ENCODE measurements around the gene P2RX3. TPM values are rescaled to one million over a fixed set of nuclear protein-coding genes. Genes with fewer than 3 reads are reported as not detected.
A peak's percentile ranks its signal among the peaks of the same experiment; 100 is the strongest.

The P2RX3 gene
- total and polyA plus RNA-seq, 5 donors = 0.20 TPM; not detected in 4

DNA sequence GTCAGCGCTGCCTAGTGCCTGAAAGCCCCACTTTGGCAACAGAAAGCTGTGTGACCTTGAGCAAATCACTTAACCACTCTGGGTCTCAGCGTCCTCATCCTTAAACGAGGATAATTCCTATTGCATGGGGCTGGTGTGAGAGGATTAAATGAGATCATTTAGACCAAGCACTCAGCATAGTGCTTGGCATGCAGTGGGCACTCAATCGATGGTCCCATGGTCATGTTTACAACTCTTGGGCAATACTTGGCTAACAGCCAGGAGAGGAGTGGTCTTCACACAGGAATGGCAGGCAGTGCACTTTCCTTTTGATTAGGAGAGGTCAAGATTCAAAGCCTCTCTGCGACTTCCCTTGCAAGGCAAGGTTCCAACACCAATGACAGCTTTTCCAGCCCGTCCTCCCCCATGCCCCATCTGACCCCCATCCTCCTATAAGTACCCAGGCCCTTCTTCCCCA lies 27.5 kb upstream of the P2RX3 start:
- peak overlapping the region; percentile 11 for H3K4me3 ChIP-seq (ENCODE audit: low read length)
- WGBS = 38% methylated on average over 6 of the region's 6 CpGs
- intact Hi-C loops (cut with DNase I) = no loop called here
- peak overlapping the region; percentile 57 for H3K27ac ChIP-seq (ENCODE audit: low read length)
- H3K9me3 ChIP-seq (ENCODE audit: control insufficient read depth, low read length) = no peaks in the 10 kb centered on the region
- ATAC-seq (no peak), DNase-seq (no peak)
- H3K4me1 ChIP-seq (ENCODE audit: control insufficient read depth, insufficient read depth, low read length) = peaks cover 19% of the 10 kb centered on the region
- H3K27me3 ChIP-seq (ENCODE audit: control insufficient read depth, insufficient read depth) = no peaks in the 10 kb centered on the region

DNA sequence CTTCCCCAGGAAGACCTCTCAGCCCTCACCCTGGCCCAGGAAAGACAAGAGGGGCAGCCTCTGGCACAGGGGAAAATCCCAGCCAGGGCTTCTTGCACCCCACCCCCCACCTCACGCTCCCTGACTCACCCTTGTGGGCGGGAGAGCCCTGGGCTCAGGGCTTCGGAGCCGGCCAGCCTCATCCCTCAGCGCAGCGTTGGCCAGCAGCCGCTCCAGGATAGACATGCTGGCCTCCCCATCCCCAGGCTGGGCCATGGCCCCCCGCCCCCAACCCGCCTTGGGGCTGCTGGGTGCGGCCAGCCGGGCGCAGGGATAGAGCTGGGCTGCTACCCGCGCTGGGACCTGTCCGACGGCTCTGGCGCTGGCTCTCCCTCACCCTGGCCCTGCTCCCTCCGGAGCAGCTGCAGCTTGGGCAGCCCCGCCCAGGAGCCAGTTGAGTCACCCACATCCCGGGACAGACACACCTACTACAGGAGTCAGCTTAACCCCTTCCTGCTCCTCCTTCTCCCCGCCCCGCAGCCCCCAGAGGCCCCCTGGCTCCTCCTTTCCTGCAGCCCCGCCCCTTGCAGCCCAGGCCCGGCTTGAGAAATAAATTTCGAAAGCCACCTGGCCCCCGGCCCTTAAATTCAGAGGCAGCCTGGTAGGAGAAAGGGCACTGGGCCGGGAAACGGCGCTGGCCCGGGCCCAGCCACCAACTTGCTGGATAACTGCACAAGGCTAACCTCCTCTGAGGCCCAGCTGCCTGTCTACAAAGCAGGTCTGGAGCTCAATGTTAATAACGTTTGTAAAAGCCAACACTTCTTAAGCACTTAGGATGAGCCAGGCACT lies 26.8 kb upstream of the P2RX3 start:
- peaks cover 22% of the 10 kb centered on the region for H3K4me1 ChIP-seq (ENCODE audit: control insufficient read depth, insufficient read depth, low read length)
- peak; percentile 95 to 96 for ATAC-seq
- peak; percentile 96 for DNase-seq
- peak overlapping the region; percentile 11 for H3K4me3 ChIP-seq (ENCODE audit: low read length)
- H3K9me3 ChIP-seq (ENCODE audit: control insufficient read depth, low read length) = no peaks in the 10 kb centered on the region
- no peaks in the 10 kb centered on the region for H3K27me3 ChIP-seq (ENCODE audit: control insufficient read depth, insufficient read depth)
- H3K27ac ChIP-seq (ENCODE audit: low read length) = peak overlapping the region; percentile 63
- intact Hi-C loops (cut with DNase I) = no loop called here
- 2% methylated on average over 31 of the region's 31 CpGs for WGBS

DNA sequence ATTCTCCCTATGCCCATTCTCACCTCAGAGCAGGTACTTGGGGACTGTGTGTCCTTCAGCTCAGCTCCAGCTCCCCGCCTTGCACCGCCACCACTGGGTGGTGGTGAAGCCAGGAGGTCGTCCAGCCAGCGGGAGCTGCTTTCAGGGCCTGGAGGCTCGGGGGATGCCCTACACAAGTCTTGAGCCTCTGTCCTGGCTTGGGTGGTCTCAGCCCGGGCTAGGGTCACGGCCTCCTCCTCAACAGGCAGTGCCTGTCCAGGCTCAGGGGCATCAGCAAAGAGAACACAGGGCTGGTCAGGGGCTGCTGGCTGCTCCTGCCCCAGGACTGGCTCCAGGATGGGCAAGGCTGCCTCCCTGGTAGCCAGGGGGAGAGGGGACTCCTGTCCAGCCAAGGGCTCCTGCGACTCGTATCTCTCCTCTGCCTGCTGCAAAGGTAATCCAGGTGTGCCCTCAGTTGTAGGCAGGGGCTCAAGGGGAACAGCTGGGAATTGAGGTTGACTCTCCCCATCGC lies 25.6 kb upstream of the P2RX3 start:
- Histone ChIP-seq H3K27me3 (ENCODE audit: control insufficient read depth, insufficient read depth) (no peaks in the 10 kb centered on the region), H3K9me3 (ENCODE audit: control insufficient read depth, low read length) (no peaks in the 10 kb centered on the region), H3K4me3 (ENCODE audit: low read length) (no peak overlapping the region), H3K4me1 (ENCODE audit: control insufficient read depth, insufficient read depth, low read length) (peaks cover 24% of the 10 kb centered on the region), H3K27ac (ENCODE audit: low read length) (no peak overlapping the region)
- ATAC-seq = no peak
- DNase-seq = no peak
- 80% methylated on average over 10 of the region's 10 CpGs for WGBS
- intact Hi-C loops (cut with DNase I) = no loop called here

DNA sequence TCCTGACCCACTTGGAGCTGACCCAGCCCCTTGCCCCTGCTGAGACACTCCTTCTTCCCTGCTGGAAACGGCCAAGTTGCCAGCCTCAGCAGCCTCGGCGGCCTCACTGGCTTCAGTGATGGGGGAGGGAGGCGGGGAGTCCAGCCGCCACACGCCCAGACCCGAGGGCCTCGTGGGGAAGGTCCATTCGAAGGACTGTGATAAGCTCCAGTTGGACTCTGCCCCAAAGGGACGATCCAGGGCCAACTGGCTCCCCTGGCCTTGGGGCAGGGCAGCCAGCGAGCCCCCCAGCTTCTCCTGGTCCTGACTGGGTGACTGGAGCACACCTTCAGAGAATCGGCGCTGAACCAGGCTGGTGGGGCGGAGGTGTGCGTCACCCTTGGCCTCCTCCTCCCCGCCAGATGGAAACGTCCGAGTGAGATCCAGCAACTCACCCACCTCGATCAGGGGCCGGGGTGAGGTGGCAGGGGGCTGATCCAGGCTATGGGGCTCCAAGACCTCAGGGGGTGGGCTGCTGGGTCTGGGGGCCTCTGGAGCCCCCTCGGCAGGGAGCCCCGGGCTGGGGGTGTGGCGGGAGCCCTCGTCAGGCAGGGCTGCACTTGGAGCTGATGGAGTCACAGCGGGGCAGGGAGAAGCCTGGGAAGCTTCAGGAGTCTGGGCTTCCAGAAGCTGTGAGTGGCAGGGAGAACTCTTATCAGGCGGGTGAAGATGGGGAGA lies 24.9 kb upstream of the P2RX3 start:
- 63% methylated on average over 26 of the region's 26 CpGs for WGBS
- ATAC-seq (peak in 1 of 2 donors; percentile 2), DNase-seq (peak; percentile 61 to 84 (median 83))
- Histone ChIP-seq H3K4me3 (ENCODE audit: low read length) (no peak overlapping the region), H3K4me1 (ENCODE audit: control insufficient read depth, insufficient read depth, low read length) (peaks cover 25% of the 10 kb centered on the region), H3K27ac (ENCODE audit: low read length) (no peak overlapping the region), H3K9me3 (ENCODE audit: control insufficient read depth, low read length) (no peaks in the 10 kb centered on the region), H3K27me3 (ENCODE audit: control insufficient read depth, insufficient read depth) (no peaks in the 10 kb centered on the region)
- intact Hi-C loops (cut with DNase I) = no loop called here

DNA sequence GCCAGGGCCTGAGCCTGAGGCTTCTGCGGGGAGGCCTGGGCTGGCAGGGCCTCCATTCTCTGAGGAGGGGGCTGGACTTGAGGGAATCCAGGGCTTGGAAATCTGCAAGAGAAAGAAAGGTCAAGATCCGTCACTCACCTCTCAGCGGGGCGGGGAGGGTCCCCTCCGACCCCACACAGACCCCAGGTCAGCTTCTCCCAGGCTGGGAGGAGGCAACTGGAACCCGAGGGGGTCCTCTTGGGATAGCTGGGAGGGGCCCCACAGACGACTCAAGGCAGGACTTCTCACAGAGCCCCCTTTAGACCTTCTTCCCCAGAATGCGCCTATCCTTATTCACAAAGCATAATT lies 24.4 kb upstream of the P2RX3 start:
- whole genome bisulfite sequencing = 77% methylated on average over 8 of the region's 8 CpGs
- Histone ChIP-seq H3K4me1 (ENCODE audit: control insufficient read depth, insufficient read depth, low read length) (peaks cover 27% of the 10 kb centered on the region), H3K27me3 (ENCODE audit: control insufficient read depth, insufficient read depth) (no peaks in the 10 kb centered on the region), H3K9me3 (ENCODE audit: control insufficient read depth, low read length) (no peaks in the 10 kb centered on the region), H3K27ac (ENCODE audit: low read length) (no peak overlapping the region), H3K4me3 (ENCODE audit: low read length) (no peak overlapping the region)
- ATAC-seq (no peak), DNase-seq (peak in 1 of 3 donors; percentile 60)
- intact Hi-C loops (cut with DNase I) = no loop called here

DNA sequence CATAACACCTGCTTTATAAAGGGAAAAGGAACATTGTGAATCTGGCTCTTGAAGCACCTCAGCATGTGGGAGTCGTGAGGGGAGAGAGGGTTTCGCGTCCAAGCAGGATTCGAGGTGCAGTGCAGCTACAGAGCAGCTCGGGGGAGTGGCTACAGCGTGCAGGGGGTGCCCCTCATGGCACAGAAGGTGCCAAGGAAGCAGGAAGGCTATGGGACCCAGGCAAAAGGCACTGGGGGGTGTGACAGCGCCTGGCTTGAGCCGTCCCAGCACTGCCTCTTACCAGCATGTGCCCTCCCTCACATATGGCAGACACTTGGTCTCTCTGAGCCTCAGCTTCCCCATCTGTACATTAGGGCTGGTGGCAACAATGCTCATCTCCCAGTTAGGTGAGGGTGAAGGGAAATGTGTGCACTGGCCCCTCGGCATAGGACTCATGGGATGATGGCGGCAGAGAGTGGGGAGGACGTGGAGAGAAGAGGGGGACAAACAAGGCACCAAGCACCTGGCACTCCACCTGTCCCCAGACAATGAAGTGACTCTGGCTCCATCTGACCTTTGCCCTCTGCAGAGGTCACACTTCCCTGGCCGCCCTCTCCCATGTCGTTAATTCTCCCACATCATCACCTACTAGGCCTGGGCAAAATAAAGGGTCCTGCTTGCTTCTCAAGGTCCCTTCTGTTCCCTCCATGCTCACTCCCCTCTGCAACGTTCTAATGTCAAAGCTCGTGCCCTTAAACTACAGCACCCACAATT lies 23.8 kb upstream of the P2RX3 start:
- Histone ChIP-seq H3K9me3 (ENCODE audit: control insufficient read depth, low read length) (no peaks in the 10 kb centered on the region), H3K4me3 (ENCODE audit: low read length) (no peak overlapping the region), H3K27ac (ENCODE audit: low read length) (no peak overlapping the region), H3K27me3 (ENCODE audit: control insufficient read depth, insufficient read depth) (no peaks in the 10 kb centered on the region), H3K4me1 (ENCODE audit: control insufficient read depth, insufficient read depth, low read length) (peaks cover 25% of the 10 kb centered on the region)
- intact Hi-C loops (cut with DNase I) = no loop called here
- 87% methylated on average over 15 of the region's 15 CpGs for WGBS
- ATAC-seq (no peak), DNase-seq (peak in 2 of 3 donors; percentile 8 to 35)

DNA sequence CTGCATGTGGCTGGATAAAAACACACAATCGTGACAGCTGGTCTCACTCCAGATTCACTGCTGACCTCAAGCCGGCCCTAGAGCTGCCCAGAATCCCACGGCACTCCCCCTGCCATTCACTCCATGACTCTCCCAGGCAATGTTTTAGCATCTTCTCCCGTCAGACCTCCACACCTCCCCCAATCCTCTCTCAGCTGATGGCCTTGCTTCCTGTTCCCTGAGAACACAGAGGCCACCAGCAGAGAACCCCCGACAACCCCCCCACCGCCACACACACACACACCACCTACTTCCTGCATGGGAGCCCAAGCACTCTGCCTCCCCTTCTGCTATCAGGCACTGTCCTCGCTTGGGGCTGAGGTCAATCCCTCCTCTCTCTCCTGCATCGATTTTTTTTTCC lies 22.7 kb upstream of the P2RX3 start:
- ATAC-seq (no peak), DNase-seq (peak in 2 of 3 donors; percentile 15 to 46)
- H3K9me3 ChIP-seq (ENCODE audit: control insufficient read depth, low read length) = no peaks in the 10 kb centered on the region
- H3K4me1 ChIP-seq (ENCODE audit: control insufficient read depth, insufficient read depth, low read length) = peaks cover 20% of the 10 kb centered on the region
- no peak overlapping the region for H3K4me3 ChIP-seq (ENCODE audit: low read length)
- intact Hi-C loops (cut with DNase I) = no loop called here
- H3K27ac ChIP-seq (ENCODE audit: low read length) = no peak overlapping the region
- WGBS = 25% methylated on average over 8 of the region's 8 CpGs
- H3K27me3 ChIP-seq (ENCODE audit: control insufficient read depth, insufficient read depth) = no peaks in the 10 kb centered on the region

DNA sequence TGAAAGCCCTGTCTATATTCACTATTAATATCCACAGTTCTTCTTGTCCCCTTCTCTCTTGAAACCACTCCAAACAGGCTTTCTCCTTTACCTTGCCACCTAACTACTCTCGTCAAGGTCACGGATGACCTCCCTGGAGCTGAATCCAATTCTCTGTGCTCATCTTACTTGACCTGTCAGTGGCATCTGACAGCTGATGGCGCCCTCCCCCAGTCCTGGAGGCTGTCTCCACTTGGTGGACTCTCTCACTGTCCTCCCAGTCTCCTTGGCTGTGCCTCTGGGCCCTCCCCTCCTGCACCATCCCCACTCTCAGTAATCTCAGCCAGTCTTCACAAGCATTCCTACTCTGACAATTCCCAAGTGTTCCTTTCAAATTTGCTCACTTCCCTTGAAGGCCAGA lies 22.1 kb upstream of the P2RX3 start:
- peaks cover 16% of the 10 kb centered on the region for H3K4me1 ChIP-seq (ENCODE audit: control insufficient read depth, insufficient read depth, low read length)
- 46% methylated on average over 3 of the region's 3 CpGs for WGBS
- H3K27me3 ChIP-seq (ENCODE audit: control insufficient read depth, insufficient read depth) = no peaks in the 10 kb centered on the region
- no peak overlapping the region for H3K4me3 ChIP-seq (ENCODE audit: low read length)
- ATAC-seq (no peak), DNase-seq (peak in 2 of 3 donors; percentile 31 to 55)
- H3K27ac ChIP-seq (ENCODE audit: low read length) = no peak overlapping the region
- no peaks in the 10 kb centered on the region for H3K9me3 ChIP-seq (ENCODE audit: control insufficient read depth, low read length)
- intact Hi-C loops (cut with DNase I) = no loop called here

DNA sequence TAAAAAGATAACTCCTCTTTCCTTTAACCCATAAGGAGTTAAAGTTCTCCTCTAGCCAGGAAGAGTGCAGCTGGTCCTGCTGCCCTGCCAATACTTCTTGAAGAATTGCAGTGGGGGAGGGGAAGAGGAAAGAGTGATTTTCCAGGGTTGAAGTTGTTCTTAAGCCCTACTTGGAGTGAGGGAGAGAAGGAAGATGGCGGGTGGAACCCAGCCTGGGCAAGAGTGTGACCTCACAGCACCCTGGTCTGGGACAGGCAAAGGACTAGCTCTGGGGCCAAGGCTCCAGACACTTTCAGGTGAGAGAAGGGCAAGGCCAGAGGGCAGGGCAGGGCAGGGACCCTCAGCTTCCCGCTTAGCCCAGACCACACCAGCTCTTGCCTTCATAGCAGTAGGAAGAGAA lies 20.0 kb upstream of the P2RX3 start:
- H3K27ac ChIP-seq (ENCODE audit: low read length) = no peak overlapping the region
- DNase-seq (peak in 2 of 3 donors; percentile 33 to 79), ATAC-seq (no peak)
- no peak overlapping the region for H3K4me3 ChIP-seq (ENCODE audit: low read length)
- H3K4me1 ChIP-seq (ENCODE audit: control insufficient read depth, insufficient read depth, low read length) = peaks cover 14% of the 10 kb centered on the region
- no peaks in the 10 kb centered on the region for H3K9me3 ChIP-seq (ENCODE audit: control insufficient read depth, low read length)
- 37% methylated on average over 2 of the region's 2 CpGs for WGBS
- intact Hi-C loops (cut with DNase I) = no loop called here
- H3K27me3 ChIP-seq (ENCODE audit: control insufficient read depth, insufficient read depth) = no peaks in the 10 kb centered on the region

DNA sequence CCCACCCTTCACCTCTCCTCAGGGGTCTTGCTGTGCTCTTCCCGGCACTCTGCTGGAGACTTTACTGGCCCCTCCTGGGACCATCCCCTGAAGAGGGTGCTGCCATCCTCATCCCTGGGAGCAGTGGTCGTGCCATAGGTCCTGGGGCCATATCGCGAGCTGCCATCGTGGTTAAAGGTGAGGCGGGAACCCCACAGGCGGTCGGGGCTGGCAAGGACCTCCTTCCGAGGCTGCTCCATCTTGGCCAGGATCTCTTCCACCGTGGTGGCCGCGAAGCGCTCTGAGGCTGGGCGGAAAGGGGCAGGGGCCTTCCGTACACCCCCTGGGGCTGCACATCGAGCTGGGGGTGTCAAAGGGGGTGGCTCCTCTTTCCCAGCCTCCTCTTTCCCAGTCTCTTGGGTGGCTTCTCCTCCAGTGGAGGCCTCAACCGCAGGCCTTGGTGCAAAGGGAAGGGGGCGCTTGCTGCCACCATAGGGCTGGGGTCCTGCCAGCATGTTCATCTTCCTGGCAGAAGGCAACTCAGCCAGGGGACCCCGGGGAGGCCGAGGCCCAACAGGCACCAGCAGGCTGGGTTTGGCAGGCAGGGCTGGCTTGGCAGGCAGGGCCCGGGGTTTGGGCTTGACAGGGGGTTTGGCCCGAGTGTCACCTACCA lies 18.0 kb upstream of the P2RX3 start:
- 74% methylated on average over 22 of the region's 22 CpGs for WGBS
- Histone ChIP-seq H3K4me3 (ENCODE audit: low read length) (no peak overlapping the region), H3K27ac (ENCODE audit: low read length) (no peak overlapping the region), H3K27me3 (ENCODE audit: control insufficient read depth, insufficient read depth) (no peaks in the 10 kb centered on the region), H3K9me3 (ENCODE audit: control insufficient read depth, low read length) (no peaks in the 10 kb centered on the region), H3K4me1 (ENCODE audit: control insufficient read depth, insufficient read depth, low read length) (peaks cover 14% of the 10 kb centered on the region)
- intact Hi-C loops (cut with DNase I) = no loop called here
- peak in 2 of 3 donors; percentile 29 to 66 for DNase-seq
- no peak for ATAC-seq
